ENCODE results near the gene PANK4. TPM values are rescaled to one million over a fixed set of nuclear protein-coding genes. Genes with fewer than 3 reads are reported as not detected.

Gene PANK4
- total RNA-seq, 1 donor from 2014 or later, result 46.4 TPM

DNA sequence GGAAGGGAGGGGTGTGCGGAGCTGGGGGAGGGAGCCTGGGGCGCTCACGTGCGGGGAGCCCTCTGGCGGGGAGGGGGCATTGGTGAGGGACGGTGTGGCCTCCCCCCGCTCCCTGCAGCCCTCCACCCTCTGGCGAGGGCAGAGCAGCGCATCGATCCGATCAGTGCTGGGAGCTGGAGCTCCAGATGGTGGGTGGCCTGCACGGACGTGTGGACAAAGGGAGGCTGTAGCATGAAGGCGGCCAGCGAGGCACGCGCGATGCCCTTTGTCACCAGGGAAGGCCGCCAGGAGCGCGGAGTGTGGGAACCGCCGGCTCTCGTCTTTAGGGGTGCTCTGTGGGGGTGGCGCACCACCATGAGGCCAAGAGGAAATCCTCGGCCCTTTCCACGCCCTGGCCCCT lies 9.1 kb upstream of the PANK4 start:
- no peak for DNase-seq (ENCODE audit: missing footprints)
- ATAC-seq, result no peak
- intact Hi-C loops (cut with DNase I), result no loop called here

DNA sequence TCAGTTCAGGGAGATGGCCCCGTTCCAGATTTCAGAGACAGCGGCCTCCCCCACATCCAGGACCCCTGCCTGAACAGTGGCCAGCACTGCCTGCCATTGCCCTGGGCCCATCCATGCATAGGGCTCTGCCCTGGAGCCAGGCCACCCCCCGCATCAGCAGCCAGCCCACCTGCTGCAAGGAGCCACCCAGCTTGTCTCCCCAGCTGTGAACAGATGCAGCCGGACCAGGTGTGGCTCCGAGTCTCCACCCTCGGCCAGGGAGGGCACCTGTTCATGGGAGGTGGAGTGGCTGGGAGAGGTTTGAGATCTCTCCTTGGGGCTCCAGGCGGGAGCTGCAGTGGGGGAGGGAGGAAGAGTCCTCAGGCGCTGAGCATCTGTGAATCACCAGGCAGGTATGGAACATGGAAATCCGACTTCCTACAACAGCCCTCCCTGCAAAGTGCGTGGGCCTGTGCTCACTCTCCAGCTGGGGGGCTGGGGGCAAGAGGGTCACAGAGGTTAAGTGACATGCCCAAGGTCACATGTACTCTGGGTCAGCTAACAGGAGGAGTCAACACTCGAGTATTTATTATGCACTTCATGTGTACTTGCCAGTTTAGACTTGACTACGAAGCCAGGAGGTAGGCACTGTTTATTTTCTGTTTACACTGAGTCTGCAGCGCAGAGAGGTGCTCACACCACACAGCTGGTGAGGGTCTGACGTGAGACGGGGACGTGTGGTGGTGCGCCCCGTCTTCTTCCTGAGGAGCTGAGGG lies 8.5 kb upstream of the PANK4 start:
- intact Hi-C loops (cut with DNase I), result no loop called here
- ATAC-seq, result no peak
- DNase-seq (ENCODE audit: missing footprints), result no peak

DNA sequence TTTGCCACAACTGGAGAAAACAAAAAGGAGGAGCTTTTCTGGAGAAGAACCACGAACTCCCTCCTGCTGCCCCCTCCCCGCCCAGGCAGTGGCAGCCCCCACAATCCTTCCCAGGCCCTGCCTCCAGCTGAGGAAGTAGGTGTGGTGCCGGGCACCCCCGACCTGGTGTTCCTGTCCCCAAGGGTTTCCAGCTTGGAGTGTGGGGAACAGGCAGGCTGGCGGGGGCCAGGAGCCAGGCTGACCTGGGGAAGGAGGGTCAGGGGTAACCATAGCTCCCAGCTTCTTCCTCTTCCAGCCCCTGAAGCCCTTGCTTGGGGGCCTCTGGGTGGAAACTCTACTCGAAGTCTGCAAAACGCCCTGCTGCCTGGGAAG lies 7.9 kb upstream of the PANK4 start:
- DNase-seq (ENCODE audit: missing footprints), result no peak
- intact Hi-C loops (cut with DNase I), result no loop called here
- no peak for ATAC-seq

DNA sequence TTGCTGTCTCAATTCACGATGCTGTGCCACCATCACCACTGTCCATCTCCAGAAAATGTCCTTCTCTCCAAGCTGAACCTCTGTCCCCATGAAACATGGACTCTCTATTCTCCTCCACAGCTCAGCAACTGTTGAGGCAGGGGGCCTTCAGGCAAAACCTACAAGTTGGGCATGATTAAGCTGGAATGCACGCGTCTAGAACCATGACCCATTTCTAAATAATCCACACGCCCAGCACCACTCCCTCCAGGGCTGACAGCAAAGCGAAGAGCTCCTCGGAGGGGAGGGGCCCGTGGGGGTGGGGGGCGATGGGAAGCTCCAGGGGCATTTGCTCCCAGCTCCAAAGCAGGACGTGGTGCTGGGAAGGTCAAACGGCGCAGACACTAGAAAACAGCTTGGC lies 7.0 kb upstream of the PANK4 start:
- no peak for ATAC-seq
- no peak for DNase-seq (ENCODE audit: missing footprints)
- intact Hi-C loops (cut with DNase I), result no loop called here

DNA sequence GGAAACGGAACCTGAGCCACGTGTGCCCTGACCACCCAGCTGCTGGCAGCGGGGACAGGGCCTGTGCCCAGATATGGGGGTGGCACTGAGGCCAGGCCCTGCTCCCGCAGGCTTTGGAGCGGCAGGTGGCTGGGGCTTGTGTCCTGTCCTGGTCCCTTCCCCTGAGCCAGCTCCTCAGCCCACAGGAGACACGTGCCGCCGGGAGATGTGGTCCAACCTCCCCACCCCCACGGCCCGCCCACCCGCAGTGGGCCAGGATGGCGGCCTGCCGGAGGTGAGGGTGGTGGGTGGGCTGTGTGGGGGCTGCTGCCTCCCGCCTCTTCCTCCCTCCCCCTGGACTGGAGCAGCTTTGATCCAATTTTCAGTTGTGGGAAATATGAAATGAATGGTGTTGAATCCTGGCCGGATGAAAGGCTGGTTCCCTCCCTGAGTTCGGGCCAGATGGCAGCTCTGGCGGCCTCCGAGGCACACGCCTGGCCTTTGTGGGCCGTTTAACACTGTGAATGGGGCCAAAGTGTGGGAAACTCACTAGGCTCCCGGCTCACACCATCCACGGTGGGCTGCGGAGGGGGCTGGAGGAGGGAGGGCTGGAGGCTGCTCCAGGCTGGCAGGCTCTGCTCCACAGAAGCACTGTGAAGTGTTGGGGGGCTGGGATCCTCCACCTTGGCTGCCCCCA lies 6.2 kb upstream of the PANK4 start:
- no peak for ATAC-seq
- DNase-seq (ENCODE audit: missing footprints), result no peak
- intact Hi-C loops (cut with DNase I), result no loop called here

DNA sequence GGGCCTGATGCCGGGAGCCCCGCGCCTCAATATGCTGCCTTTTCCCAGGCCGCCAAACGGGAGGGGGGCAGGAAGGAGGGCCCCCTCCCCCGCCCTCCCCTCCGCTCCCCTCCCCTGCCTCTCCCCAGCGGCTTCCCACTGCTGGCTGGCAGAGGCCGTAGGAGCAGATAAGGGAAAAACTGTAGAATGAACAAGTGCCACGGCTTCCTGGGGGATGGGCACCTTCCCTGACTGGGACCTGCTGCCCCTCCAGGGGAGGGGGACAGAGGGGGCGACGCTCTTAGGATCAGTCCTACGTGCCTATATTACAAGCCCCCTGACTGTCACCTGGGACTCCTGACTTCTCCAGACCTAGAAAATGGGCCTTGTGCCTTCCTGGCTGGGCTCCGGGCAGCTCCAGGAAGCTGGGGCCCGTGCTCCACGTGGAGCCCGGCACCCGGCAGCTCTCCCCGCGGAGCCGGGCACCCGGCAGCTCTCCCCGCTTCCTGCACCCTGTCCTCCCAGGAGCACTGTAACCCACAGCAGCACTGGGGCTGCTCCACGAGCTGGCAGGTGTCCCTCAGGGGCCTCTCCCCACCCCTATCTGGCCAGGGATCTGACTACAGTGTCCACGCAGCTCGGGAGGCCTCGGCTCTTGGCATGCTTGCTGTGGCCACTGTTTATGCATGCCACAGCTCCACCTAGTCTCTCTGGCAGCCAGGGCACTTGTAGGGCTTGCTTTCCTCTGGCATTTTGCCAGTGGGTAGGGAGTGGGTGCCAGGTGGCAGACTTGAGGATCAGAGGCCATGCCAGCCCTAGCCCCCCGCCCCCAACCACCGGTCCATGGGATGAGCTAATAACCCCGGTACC lies 4.3 kb upstream of the PANK4 start:
- intact Hi-C loops (cut with DNase I), result no loop called here
- no peak for ATAC-seq
- DNase-seq (ENCODE audit: missing footprints), result no peak

DNA sequence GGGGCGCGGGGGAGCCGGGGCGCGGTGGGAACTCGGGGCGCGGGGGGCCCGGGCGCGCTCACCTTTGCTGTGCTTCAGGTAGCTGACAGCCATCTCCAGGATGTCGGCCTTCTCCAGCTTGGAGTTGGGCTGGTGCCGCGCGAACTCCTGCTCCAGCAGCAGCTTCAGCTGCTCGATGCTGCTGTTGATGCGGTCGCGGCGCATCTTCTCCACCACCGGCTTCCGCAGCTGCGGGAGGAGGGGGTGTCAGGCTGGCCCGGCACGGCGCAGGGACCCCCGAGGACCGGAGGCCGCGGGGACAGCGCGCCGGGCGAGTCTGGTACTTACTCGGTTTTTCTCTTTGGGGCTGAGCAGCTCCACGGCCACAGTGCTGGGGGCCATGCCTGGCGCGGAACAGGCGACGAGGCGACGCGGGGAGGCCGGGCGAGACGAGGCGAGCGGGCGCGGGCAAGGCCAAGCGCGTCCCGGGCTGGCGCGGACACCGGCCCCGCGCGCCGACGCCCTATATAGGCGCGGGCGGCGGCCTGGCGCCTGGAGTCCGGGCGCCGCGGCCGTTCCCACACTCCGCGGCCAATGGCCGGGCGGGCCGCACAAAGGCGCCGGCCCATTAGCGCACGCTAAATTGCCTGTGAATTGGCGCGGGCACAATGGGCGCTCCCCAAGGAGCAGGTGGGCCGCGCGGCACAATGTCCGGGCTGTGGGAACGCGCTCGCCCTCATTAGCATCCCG lies 3.6 kb upstream of the PANK4 start, which contains the start of gene HES5:
HES5 (minus strand) TSS at position 480 of the 729 bp plus-strand sequence; CDS start at position 381, 99 bp downstream.
- ATAC-seq (no peak), DNase-seq (ENCODE audit: missing footprints) (no peak)
- intact Hi-C loops (cut with DNase I), result loop anchor here (5.0 to 10.0 kb wide), 2 partner anchors 115 to 118 kb away; partner anchors contain the start of gene PEX10

DNA sequence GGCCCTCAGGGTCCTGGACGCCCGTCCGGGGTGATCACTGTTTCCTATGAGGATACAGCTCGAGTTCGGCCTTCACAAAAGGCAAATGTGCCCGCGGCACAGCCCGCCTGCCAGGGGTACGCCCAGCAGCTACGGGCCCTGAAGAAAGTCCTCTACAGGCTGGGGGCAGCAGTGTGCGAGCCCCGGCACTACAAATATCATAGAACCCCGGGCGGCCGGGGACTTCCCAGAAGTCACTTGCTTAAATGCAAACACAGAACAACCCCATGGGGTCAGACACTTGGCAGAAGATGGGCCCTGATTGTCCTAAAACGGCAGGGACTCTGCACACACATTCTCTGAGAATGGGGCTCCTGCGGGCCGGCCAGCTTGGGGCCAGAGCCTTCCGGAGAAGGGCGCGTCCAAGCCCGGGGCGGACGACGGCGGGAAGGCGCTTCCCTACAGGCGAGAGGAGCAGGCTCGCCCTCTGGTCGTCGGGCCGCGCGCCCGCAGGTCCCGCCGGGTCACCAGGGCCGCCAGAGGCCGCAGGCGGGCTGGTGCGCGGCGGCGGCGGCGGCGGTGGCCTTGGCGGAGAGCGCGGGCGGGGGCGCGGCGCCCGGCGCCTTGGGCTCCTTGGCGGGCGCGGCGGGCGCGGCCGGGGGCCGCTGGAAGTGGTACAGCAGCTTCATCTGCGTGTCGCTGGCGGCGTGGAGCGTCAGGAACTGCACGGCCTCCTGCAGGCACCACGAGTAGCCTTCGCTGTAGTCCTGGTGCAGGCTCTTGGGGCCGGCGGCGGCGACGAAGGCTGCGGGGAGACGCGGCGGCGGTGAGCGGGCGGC lies 2.8 kb upstream of the PANK4 start:
- intact Hi-C loops (cut with DNase I), result loop anchor here (5.0 to 10.0 kb wide), 2 partner anchors 116 to 117 kb away; partner anchors contain the start of gene PEX10
- no peak for DNase-seq (ENCODE audit: missing footprints)
- ATAC-seq, result no peak

DNA sequence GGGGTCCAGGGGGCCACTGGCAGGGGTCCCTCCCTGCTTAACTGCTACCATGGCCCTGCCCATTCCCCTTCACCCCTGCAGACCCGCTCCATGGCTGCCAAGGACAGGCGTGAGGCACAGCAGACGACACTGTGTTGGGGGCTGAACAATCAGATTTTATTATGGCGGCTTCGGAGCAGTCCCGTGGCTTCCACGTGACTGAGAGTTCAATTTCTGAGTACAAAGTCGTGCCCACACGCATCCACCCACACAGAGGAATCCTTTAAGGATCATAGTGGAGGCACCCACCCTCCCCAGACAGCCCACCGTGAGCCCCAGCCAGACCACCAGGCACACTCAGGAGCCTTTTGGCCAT lies 2.2 kb upstream of the PANK4 start:
- DNase-seq (ENCODE audit: missing footprints) (no peak), ATAC-seq (no peak)
- intact Hi-C loops (cut with DNase I), result loop anchor here (5.0 to 10.0 kb wide), 2 partner anchors 116 kb away; partner anchors contain the start of gene PEX10

DNA sequence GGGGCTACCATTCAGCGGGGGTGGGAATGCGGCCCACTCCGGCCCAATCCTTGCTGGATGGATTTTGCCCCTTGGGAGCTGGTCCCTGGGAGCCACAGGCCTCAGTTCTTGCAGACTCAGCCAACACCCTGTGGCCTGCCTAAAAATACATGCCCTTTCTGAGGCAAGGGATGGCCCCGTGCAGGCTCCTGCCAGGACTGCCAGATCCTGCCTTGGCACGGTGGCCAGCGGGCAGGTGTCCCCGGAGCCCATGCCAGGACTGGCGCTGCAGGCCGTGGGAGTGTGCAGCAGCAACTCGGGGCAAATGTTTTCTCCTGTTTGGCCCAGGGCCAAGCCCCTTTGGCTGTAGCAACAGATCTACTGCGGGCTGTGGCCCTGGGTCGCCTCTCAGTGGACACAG lies 1.6 kb upstream of the PANK4 start:
- DNase-seq (ENCODE audit: missing footprints) (peak; percentile 87), ATAC-seq (peak; percentile 69)
- intact Hi-C loops (cut with DNase I), result loop anchor here (5.0 to 10.0 kb wide), 2 partner anchors 116 to 117 kb away; partner anchors contain the start of gene PEX10

DNA sequence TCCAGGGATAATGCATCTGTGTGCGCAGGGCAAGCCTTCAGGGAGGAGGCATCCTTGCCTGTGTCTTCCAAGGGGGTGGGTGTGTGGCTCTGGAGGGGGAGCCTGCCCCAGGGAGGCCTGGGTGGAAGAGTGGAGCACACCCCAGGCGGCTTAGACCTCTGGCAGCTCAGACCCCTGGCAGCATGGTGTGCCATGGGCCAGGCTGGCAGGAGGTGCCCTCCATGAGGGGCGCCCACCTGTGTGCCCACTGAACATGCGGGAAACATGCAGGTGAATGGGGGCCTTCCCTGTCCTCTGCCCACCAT lies 1.1 kb upstream of the PANK4 start:
- intact Hi-C loops (cut with DNase I), result loop anchor here (2.0 to 10.0 kb wide), 3 partner anchors 19 to 117 kb away; partner anchors contain the start of gene PEX10
- ATAC-seq (no peak), DNase-seq (ENCODE audit: missing footprints) (no peak)

DNA sequence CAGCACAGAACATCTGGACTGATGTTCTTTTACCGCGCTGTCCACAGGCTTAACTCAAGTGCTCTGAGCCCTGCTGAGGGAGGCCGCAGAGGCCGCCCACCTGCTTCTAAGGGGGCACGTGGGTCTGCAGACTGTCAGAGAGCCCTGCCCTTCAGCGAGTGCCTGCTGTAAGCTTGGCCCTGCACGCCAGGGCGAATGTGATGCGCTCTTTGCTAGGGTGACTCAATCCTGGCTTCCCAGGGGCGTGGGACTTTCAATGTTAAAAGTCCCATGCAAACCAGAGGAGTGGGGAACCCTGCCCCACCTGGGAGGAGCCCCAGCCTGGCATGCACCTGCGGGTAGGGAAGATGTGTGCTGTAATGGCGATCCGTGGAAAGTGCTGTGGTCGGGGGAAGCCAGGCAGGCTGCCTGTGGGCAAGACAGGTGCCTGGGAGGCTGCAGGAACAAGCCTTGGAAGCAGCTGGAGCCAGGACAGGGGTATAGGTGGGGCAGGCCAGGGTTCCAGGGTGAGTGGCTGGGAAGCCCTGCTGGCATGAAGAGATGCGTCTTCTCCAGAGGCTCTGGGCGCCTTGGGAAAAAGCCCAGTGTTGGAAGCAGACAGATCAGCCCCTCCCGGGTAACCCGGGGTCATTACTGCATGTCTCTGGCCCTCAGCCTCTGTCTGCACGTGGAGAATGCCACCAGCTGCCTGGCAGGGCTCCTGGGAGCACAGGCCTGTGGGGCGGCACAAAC lies 594 bp upstream of the PANK4 start:
- ATAC-seq (peak; percentile 69), DNase-seq (ENCODE audit: missing footprints) (no peak)
- intact Hi-C loops (cut with DNase I), result loop anchor here (2.0 to 10.0 kb wide), 3 partner anchors 20 to 118 kb away; partner anchors contain the start of gene PEX10

DNA sequence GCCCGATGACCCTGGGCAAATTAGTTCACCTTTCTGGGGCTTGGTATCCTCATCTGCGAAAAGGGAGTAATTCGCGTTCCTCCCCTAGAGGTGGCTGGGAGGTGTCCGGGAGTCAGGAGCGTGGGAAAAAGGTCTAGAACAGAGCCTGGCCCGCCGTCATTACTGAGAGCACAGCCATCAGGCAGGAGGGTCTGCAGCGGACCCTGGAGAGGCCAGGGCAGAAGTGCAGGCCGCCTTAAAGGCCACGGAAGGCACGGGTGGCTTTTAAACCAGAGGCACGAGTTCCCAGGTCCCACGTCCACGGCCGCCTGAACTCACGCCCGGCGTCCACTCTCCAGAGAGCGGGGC lies 850 bp downstream of the PANK4 start:
- intact Hi-C loops (cut with DNase I), result loop anchor here (5.0 to 10.0 kb wide), 2 partner anchors 113 to 119 kb away; partner anchors contain the start of gene PEX10
- ATAC-seq, result no peak
- no peak for DNase-seq (ENCODE audit: missing footprints)

DNA sequence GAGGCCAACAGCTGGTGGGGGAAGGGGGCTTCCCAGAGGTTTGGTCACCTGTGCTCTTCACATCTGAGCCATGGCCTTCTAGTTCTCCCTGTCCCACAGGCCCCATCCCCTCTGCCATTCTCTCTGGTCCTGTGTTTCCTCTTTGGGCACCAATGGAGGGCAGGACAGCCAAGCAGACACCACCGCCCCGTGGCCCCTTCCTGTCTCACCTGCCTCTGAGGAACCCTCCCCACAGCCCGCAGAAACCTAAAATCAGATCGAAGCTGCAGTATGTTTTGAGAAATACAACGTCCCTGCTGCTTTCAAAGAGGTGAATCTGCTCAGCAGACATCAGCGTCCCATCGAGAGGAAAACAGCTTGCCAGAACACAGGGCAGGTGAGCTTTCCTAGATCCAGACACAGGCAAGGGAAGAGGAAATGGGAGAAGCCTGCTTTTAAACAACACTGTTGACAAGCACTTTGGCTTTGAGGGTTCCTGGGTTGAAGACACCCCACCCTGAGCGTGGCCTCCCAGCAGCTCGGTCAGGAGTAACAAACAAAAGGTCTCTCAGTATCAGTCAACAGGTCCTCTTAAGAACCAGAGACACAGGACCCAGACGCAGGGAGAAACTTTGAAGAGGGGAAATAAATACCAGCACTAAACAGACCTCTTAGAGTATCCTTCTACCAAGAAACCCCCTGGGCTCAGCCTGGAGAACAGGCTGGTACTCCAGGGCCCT lies 2.3 kb downstream of the PANK4 start:
- intact Hi-C loops (cut with DNase I), result loop anchor here (2.0 to 10.0 kb wide), 2 partner anchors 15 to 121 kb away; no protein-coding TSS in a partner anchor
- no peak for ATAC-seq
- DNase-seq (ENCODE audit: missing footprints), result no peak

DNA sequence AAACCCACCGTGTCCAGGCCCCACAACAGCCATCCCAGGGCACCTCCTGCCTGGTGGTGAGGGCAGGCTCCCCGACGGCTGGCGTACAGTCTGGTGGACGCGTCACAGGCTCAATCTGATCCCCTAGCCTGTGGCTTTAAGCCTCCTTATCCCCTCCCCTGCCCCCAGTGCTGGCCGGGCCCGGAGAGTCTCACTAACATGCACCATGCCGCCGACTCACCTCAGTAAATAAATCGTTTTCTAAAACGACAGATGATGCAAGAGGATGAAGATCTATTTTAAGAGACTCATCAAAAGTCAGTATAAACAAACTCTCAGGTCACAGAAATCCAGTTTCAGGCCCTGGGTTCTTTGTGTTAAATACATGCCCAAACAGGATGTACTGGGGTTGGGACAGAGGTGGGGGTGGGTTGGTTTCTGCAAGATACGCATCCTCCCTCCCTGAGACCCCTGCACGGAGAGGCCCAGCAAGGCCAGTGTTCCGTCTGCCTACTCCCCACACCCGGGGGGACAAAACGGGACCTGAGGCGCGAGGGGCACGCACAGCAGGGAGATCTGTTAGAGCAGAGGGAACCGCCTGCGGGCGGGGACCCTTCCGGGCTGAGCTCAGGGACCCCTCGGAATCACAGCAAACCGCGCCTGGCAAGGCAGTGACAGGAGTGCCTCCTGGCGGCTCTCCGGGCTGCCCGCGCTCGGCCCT lies 3.1 kb downstream of the PANK4 start:
- no peak for ATAC-seq
- intact Hi-C loops (cut with DNase I), result loop anchor here (2.0 to 10.0 kb wide), 2 partner anchors 15 to 121 kb away; no protein-coding TSS in a partner anchor
- DNase-seq (ENCODE audit: missing footprints), result no peak

DNA sequence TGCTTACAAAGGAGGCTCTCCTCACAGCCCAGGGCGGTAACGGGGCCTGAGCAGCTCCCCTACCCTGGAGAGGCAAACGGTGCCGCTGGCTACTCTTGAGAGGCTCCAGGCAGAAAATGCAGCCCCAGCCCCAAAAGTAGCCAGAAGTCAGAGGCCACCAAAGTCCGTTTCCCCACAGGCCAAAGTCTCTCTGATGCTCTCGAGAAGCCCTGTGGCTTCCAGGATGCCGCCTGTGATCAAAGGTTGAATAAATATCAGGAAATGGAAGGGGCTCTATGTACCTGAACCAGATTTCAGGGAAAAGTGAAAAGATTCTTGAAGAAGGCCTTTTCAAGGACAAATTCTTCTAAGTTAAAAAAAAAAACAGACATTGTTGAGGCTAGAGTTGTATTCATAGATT lies 4.2 kb downstream of the PANK4 start:
- intact Hi-C loops (cut with DNase I), result loop anchor here (2.0 to 10.0 kb wide), 2 partner anchors 13 to 123 kb away; no protein-coding TSS in a partner anchor
- ATAC-seq (no peak), DNase-seq (ENCODE audit: missing footprints) (no peak)
